ENCODE measurements around the gene SRMS. TPM values are rescaled to one million over a fixed set of nuclear protein-coding genes. Genes with fewer than 3 reads are reported as not detected.

The SRMS gene
- total and polyA plus RNA-seq, 2 donors (not counting 1 experiment from before 2014, with no cell fraction given), result 0.17 to 0.54 TPM

DNA sequence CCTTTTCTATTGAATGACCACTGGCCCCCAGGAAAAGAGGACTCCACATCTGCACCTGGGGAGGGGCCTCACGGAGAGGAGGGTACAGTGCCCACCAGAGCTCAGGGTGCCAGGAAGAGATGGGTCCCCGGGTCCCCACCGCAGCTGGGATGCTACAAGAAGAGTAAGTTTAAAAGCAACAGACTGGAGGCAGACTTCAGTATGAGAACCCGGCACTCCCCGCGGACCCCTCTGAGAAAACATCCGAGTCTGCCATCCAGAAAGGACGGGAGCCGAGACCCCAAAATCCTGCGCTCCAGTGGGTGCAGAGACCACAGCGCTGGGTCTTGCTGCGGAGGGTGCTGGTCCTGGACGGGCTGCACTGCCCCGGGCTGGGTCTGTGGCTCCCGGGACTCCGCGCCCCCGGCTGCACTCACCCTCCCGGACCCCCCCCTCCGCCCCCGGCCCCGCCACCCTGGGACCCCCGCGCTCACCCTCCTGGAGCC is 26.1 kb upstream of the SRMS start:
- peak; percentile 28 for ATAC-seq (ENCODE audit: low read depth)
- Histone ChIP-seq H4K20me1 (ENCODE audit: control insufficient read depth, insufficient read depth, low read length, poor library complexity, severe bottlenecking) (peaks cover 34% of the 10 kb centered on the region), H3K4me2 (replicated peaks; ENCODE audit: low read depth, low read length, poor library complexity, severe bottlenecking) (peak overlapping the region; percentile 97), H3K27ac (ENCODE audit: low read length in 2 of 2) (peak overlapping the region; percentile 44 to 73), H3K4me1 (ENCODE audit: control insufficient read depth in 2 of 2, insufficient read depth in 2 of 2, low read length in 2 of 2) (peaks cover 27 to 44% of the 10 kb centered on the region in 2 donors), H3K9me3 (ENCODE audit: control extremely low read depth in 1 of 3, control insufficient read depth in 2 of 3, insufficient read depth in 1 of 3, low read length in 2 of 3) (no peaks in the 10 kb centered on the region), H2AFZ (ENCODE audit: insufficient read depth, low read depth, low read length, poor library complexity, severe bottlenecking) (peak overlapping the region; percentile 60), H3K9ac (ENCODE audit: low read length) (peak overlapping the region; percentile 85), H3K4me3 (ENCODE audit: control extremely low read depth in 1 of 5, extremely low read depth in 1 of 5, insufficient read depth in 1 of 5, low read depth in 2 of 5, low read length in 4 of 5) (peak overlapping the region; percentile 61 to 86 (median 79)), H3K27me3 (replicated peaks in 1 of 4; ENCODE audit: control extremely low read depth in 1 of 4, control insufficient read depth in 3 of 4, insufficient read depth in 4 of 4, low read length in 3 of 4) (no peaks in the 10 kb centered on the region), H3K36me3 (replicated peaks in 1 of 2; ENCODE audit: control extremely low read depth in 1 of 2, control insufficient read depth in 1 of 2, extremely low read depth in 1 of 2, insufficient read depth in 2 of 2, low read length in 1 of 2) (peaks cover 0 to 13% of the 10 kb centered on the region in 2 experiments), H3K79me2 (ENCODE audit: control insufficient read depth, insufficient read depth, low read length) (peaks cover 24% of the 10 kb centered on the region)
- 1% methylated on average over 14 of the region's 24 CpGs for WGBS (ENCODE audit: insufficient coverage)
- TF ChIP-seq, protein P1, sequence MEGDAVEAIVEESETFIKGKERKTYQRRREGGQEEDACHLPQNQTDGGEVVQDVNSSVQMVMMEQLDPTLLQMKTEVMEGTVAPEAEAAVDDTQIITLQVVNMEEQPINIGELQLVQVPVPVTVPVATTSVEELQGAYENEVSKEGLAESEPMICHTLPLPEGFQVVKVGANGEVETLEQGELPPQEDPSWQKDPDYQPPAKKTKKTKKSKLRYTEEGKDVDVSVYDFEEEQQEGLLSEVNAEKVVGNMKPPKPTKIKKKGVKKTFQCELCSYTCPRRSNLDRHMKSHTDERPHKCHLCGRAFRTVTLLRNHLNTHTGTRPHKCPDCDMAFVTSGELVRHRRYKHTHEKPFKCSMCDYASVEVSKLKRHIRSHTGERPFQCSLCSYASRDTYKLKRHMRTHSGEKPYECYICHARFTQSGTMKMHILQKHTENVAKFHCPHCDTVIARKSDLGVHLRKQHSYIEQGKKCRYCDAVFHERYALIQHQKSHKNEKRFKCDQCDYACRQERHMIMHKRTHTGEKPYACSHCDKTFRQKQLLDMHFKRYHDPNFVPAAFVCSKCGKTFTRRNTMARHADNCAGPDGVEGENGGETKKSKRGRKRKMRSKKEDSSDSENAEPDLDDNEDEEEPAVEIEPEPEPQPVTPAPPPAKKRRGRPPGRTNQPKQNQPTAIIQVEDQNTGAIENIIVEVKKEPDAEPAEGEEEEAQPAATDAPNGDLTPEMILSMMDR (IDR thresholded peaks at IDR 0.05), result no peak
- Mint-ChIP-seq H3K27ac (peak overlapping the region; percentile 81), H3K9me3 (ENCODE audit: insufficient read depth) (no peaks in the 10 kb centered on the region), H3K4me3 (peak overlapping the region; percentile 87), H3K4me1 (peaks cover 15% of the 10 kb centered on the region), H3K27me3 (no peaks in the 10 kb centered on the region)
- DNase-seq, result no peak
- intact Hi-C loops (cut with micrococcal nuclease), result loop anchor here (1.0 kb wide), 1 partner anchor 19 kb away; the partner anchor contains the start of gene FNDC11
- POLR2A ChIA-PET, result interaction anchor here (0.6 to 2.3 kb wide), 7 partner anchors 11 to 138 kb away, joined by 3 to 11 read pairs (median 4); partner anchors contain the start of gene PPDPF
- CTCF ChIA-PET, result interaction anchor here (1.1 to 3.1 kb wide), 2 partner anchors 35 to 77 kb away, joined by 4 to 17 read pairs; no protein-coding TSS in a partner anchor

DNA sequence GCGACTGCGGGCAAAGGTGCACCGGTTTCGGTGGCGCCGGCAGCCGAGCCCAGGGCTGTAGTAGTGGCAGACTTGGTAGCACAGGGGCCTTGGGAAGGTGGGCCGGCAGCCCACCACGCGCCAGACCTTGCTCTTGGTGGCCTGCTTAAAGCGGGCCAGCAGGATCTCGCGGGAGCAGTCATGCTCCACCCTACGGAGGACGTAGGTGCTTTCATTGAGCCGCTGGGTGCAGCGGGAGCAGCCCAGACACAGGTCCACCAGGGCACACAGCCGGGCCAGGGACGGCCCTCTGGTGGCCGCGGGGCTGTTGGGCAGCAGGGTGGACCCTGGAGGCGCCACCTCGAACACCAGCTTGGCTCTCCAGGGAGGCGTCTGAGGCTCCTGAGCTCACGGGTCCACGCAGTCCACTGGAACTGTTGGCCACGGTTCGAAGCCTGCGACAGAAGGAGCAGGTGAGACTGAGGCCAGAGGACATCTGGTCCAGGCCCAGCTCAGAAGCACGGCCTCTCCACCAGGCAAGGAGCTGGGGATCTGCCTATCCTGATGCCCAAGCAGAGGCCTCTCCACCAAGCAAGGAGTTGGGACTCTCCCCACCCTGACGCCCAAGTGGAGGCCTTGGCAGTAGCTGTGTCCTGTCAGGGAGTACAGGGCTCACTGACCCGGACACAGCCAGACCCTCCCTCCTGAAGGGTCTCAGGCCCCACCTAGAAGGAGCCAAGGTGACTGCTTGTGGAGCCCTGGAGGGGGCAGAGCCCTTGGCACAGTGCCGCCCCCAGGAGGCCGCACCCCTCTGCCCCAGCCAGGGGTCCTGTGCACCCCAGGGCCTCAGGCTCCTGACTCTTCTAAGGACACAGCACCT is 25.5 kb upstream of the SRMS start:
- Histone ChIP-seq H3K4me1 (ENCODE audit: control insufficient read depth in 2 of 2, insufficient read depth in 2 of 2, low read length in 2 of 2) (peaks cover 33 to 51% of the 10 kb centered on the region in 2 donors), H2AFZ (ENCODE audit: insufficient read depth, low read depth, low read length, poor library complexity, severe bottlenecking) (peak overlapping the region; percentile 60), H3K4me3 (ENCODE audit: control extremely low read depth in 1 of 5, extremely low read depth in 1 of 5, insufficient read depth in 1 of 5, low read depth in 2 of 5, low read length in 4 of 5) (peak overlapping the region; percentile 61 to 86 (median 79)), H3K9me3 (ENCODE audit: control extremely low read depth in 1 of 3, control insufficient read depth in 2 of 3, insufficient read depth in 1 of 3, low read length in 2 of 3) (no peaks in the 10 kb centered on the region), H3K36me3 (replicated peaks in 1 of 2; ENCODE audit: control extremely low read depth in 1 of 2, control insufficient read depth in 1 of 2, extremely low read depth in 1 of 2, insufficient read depth in 2 of 2, low read length in 1 of 2) (peaks cover 0 to 13% of the 10 kb centered on the region in 2 experiments), H4K20me1 (ENCODE audit: control insufficient read depth, insufficient read depth, low read length, poor library complexity, severe bottlenecking) (peaks cover 41% of the 10 kb centered on the region), H3K4me2 (replicated peaks; ENCODE audit: low read depth, low read length, poor library complexity, severe bottlenecking) (peak overlapping the region; percentile 97), H3K27me3 (replicated peaks in 1 of 4; ENCODE audit: control extremely low read depth in 1 of 4, control insufficient read depth in 3 of 4, insufficient read depth in 4 of 4, low read length in 3 of 4) (no peaks in the 10 kb centered on the region), H3K27ac (ENCODE audit: low read length in 2 of 2) (peak overlapping the region in 1 of 2 donors; percentile 73), H3K79me2 (ENCODE audit: control insufficient read depth, insufficient read depth, low read length) (peaks cover 24% of the 10 kb centered on the region), H3K9ac (ENCODE audit: low read length) (peak overlapping the region; percentile 85)
- Mint-ChIP-seq H3K9me3 (ENCODE audit: insufficient read depth) (no peaks in the 10 kb centered on the region), H3K4me3 (peak overlapping the region; percentile 87), H3K27ac (peak overlapping the region; percentile 81), H3K4me1 (peaks cover 21% of the 10 kb centered on the region), H3K27me3 (no peaks in the 10 kb centered on the region)
- DNase-seq (no peak), ATAC-seq (ENCODE audit: low read depth) (no peak)
- intact Hi-C loops (cut with micrococcal nuclease), result no loop called here
- CTCF ChIA-PET, result interaction anchor here (1.1 to 3.1 kb wide), 2 partner anchors 34 to 76 kb away, joined by 4 to 17 read pairs; no protein-coding TSS in a partner anchor
- TF ChIP-seq, protein P1 (IDR thresholded peaks at IDR 0.05), result no peak
- no peak for TF ChIP-seq EZH2 (IDR thresholded peaks at IDR 0.05; ENCODE audit: borderline replicate concordance, insufficient read depth, low read depth, low read length, poor library complexity, severe bottlenecking)
- WGBS (ENCODE audit: insufficient coverage), result 92% methylated on average over 34 of the region's 34 CpGs
- POLR2A ChIA-PET, result interaction anchor here (0.5 to 2.3 kb wide), 4 partner anchors 11 to 69 kb away, joined by 4 to 11 read pairs (median 8); no protein-coding TSS in a partner anchor
